IMR-90 (cell line): ENCODE results near the gene TJP1. TPM values are rescaled to one million over a fixed set of nuclear protein-coding genes. Genes with fewer than 3 reads are reported as not detected.

Experiments
- ATAC-seq: fragments of 200-7000 bp; cut with Tn5 transposase; 2 replicates; pipeline ENCODE4 v1.9.1; 2020; ENCODE audit warnings: low read depth, mild to moderate bottlenecking, moderate library complexity
- BruUV-seq: library from RNA; stranded (reverse); fragments of 400-500 nt; replicated peaks from 2 replicates; lab custom pipeline; 2021; lab: Mats Ljungman, UMichigan
- CTCF ChIA-PET: fragments of 300-600 bp; formaldehyde crosslinking; extraction: SDS; loops from one replicate; lab custom pipeline; 2021; ENCODE audit warnings: antibody characterized with exemption; lab: Yijun Ruan, JAX
- POLR2A ChIA-PET: fragments of 300-600 bp; sonication (Branson Sonifier 250); formaldehyde crosslinking; loops from one replicate; lab custom pipeline; 2022; ENCODE audit warnings: antibody characterized with exemption; ENCODE audit not compliant: unreplicated experiment; lab: Charles Lee
- DNase-seq: peaks from one replicate; pipeline ENCODE4 v3.0.0; 2013
- H2AFZ ChIP-seq: replicated peaks from 2 replicates; pipeline ENCODE3; 2013; ENCODE audit warnings: low read length, mild to moderate bottlenecking; ENCODE audit not compliant: poor library complexity
- H2AK5ac ChIP-seq: 2 replicates; pipeline ENCODE4 v1.6.1; 2013; ENCODE audit warnings: low read depth, low read length, inconsistent platforms
- H2AK9ac ChIP-seq: replicated peaks from 2 replicates; pipeline ENCODE3; 2013; ENCODE audit warnings: mild to moderate bottlenecking, low read depth, low read length, moderate library complexity; ENCODE audit not compliant: poor library complexity
- H2BK120ac ChIP-seq: 2 replicates; pipeline ENCODE4 v1.6.1; 2013; ENCODE audit warnings: low read depth, low read length, inconsistent platforms
- H2BK15ac ChIP-seq: 3 replicates; pipeline ENCODE4 v1.6.1; 2013; ENCODE audit warnings: low read depth, low read length, inconsistent platforms
- H2BK20ac ChIP-seq: 2 replicates; pipeline ENCODE4 v1.6.1; 2013; ENCODE audit warnings: low read depth, mild to moderate bottlenecking, inconsistent platforms, low read length, moderate library complexity
- H2BK5ac ChIP-seq: 2 replicates; pipeline ENCODE4 v1.6.1; 2013; ENCODE audit warnings: mild to moderate bottlenecking, low read depth, low read length, inconsistent platforms; ENCODE audit not compliant: poor library complexity, severe bottlenecking
- H3K14ac ChIP-seq: replicated peaks from 2 replicates; pipeline ENCODE4 v1.6.1; 2013; ENCODE audit warnings: low read depth, low read length, inconsistent platforms
- H3K18ac ChIP-seq: 2 replicates; pipeline ENCODE4 v1.6.1; 2013; ENCODE audit warnings: low read depth, low read length, control low read depth
- H3K23ac ChIP-seq: 2 replicates; pipeline ENCODE4 v1.6.1; 2013; ENCODE audit warnings: low read depth, low read length, inconsistent platforms
- H3K27ac ChIP-seq: 2 replicates; pipeline ENCODE4 v1.5.1; 2013; ENCODE audit warnings: mild to moderate bottlenecking, control low read depth, low read length; ENCODE audit not compliant: insufficient read depth
- H3K27me3 ChIP-seq: 2 replicates; pipeline ENCODE4 v1.6.1; 2013; ENCODE audit warnings: low read length; ENCODE audit not compliant: control insufficient read depth, insufficient read depth
- H3K36me3 ChIP-seq: 2 replicates; pipeline ENCODE4 v1.6.1; 2013; ENCODE audit warnings: low read length, mixed read lengths; ENCODE audit not compliant: control insufficient read depth, insufficient read depth
- H3K4ac ChIP-seq: 2 replicates; pipeline ENCODE4 v1.6.1; 2013; ENCODE audit warnings: low read depth, low read length, inconsistent platforms
- H3K4me1 ChIP-seq: 2 replicates; pipeline ENCODE4 v1.6.1; 2013; ENCODE audit warnings: low read length, mixed read lengths; ENCODE audit not compliant: control insufficient read depth, insufficient read depth
- H3K4me2 ChIP-seq: 2 replicates; pipeline ENCODE4 v1.6.1; 2013; ENCODE audit warnings: low read depth, mild to moderate bottlenecking, control low read depth, low read length, moderate library complexity
- H3K4me3 ChIP-seq: 2 replicates; pipeline ENCODE4 v1.5.1; 2013; ENCODE audit warnings: low read depth, mild to moderate bottlenecking, control low read depth, low read length, moderate library complexity; ENCODE audit not compliant: insufficient read depth
- H3K56ac ChIP-seq: 2 replicates; pipeline ENCODE4 v1.6.1; 2013; ENCODE audit warnings: low read length, inconsistent platforms; ENCODE audit not compliant: insufficient read depth; ENCODE audit errors: extremely low read depth
- H3K79me1 ChIP-seq, 2 experiments: 2 replicates each; pipeline ENCODE4 v1.6.1; 2013; ENCODE audit warnings: low read length in 2 of 2, inconsistent platforms in 1 of 2, low read depth in 1 of 2
- H3K9ac ChIP-seq: 2 replicates; pipeline ENCODE4 v1.6.1; 2013; ENCODE audit warnings: low read depth, low read length, control low read depth
- H3K9me1 ChIP-seq: 2 replicates; pipeline ENCODE4 v1.6.1; 2013; ENCODE audit warnings: low read length, inconsistent platforms; ENCODE audit not compliant: insufficient read depth
- H3K9me3 ChIP-seq: 2 replicates; pipeline ENCODE4 v1.6.1; 2013; ENCODE audit warnings: low read length; ENCODE audit not compliant: control insufficient read depth, insufficient read depth
- H4K20me1 ChIP-seq: 2 replicates; pipeline ENCODE4 v1.6.1; 2013; ENCODE audit warnings: low read length, inconsistent platforms; ENCODE audit not compliant: insufficient read depth
- H4K5ac ChIP-seq: 2 replicates; pipeline ENCODE4 v1.6.1; 2013; ENCODE audit warnings: mild to moderate bottlenecking, low read depth, low read length, control low read depth
- H4K8ac ChIP-seq, 2 experiments: 2 replicates each; pipeline ENCODE4 v1.6.1; 2013; ENCODE audit warnings: low read depth in 2 of 2, low read length in 2 of 2, control low read depth in 1 of 2, inconsistent platforms in 1 of 2
- H4K91ac ChIP-seq: 2 replicates; pipeline ENCODE4 v1.6.1; 2013; ENCODE audit warnings: low read depth, low read length, inconsistent platforms; ENCODE audit not compliant: insufficient read depth
- BHLHE40 ChIP-seq: fragments of 150-350 bp; IDR thresholded peaks from 2 replicates; pipeline ENCODE4 v1.6.1; 2016; ENCODE audit warnings: mild to moderate bottlenecking, low read depth, low read length
- MAFK ChIP-seq: IDR thresholded peaks from 2 replicates; pipeline ENCODE4 v1.6.1; 2012; ENCODE audit warnings: low read depth, low read length, improper control_type of control experiment
- MAZ ChIP-seq: IDR thresholded peaks from 2 replicates; pipeline ENCODE4 v1.6.1; 2012; ENCODE audit warnings: low read depth, mild to moderate bottlenecking, low read length, improper control_type of control experiment, moderate library complexity, borderline replicate concordance
- MXI1 ChIP-seq: IDR thresholded peaks from 2 replicates; pipeline ENCODE4 v1.6.1; 2012; ENCODE audit warnings: low read depth, mild to moderate bottlenecking, low read length, moderate library complexity, borderline replicate concordance
- POLR2A ChIP-seq: IDR thresholded peaks from 2 replicates; pipeline ENCODE4 v1.6.1; 2012; ENCODE audit warnings: mild to moderate bottlenecking, low read depth, low read length
- RCOR1 ChIP-seq: IDR thresholded peaks from 2 replicates; pipeline ENCODE4 v1.6.1; 2012; ENCODE audit warnings: mild to moderate bottlenecking, low read length, improper control_type of control experiment; ENCODE audit not compliant: insufficient replicate concordance
- RFX5 ChIP-seq: IDR thresholded peaks from 2 replicates; pipeline ENCODE4 v1.8.0; 2012; ENCODE audit warnings: low read depth, mild to moderate bottlenecking, low read length, moderate library complexity
- SMC3 ChIP-seq: fragments of 150-350 bp; IDR thresholded peaks from 2 replicates; pipeline ENCODE4 v1.6.1; 2016; ENCODE audit warnings: low read depth, mild to moderate bottlenecking, antibody characterized with exemption, low read length, moderate library complexity
- WGBS, 2 experiments: methylation state at CpG; one replicate each; pipeline versions ENCODE4 v1.1.5 to v1.1.7; 2013; ENCODE audit warnings: missing lambda C conversion rate in 2 of 2; ENCODE audit not compliant: insufficient read length in 1 of 2; ENCODE audit errors: extremely low coverage in 2 of 2; 5-methylcytosine and 5-hydroxymethylcytosine counted together
- dilution Hi-C: fragments of 300-500 bp; cut with HindIII; formaldehyde crosslinking; loops from one replicate; pipeline ENCODE4 v1.14.3; 2018; ENCODE audit warnings: low sequenced_read_pairs; ENCODE audit not compliant: unreplicated experiment
- in situ Hi-C: fragments of 300-500 bp; cut with MboI; formaldehyde crosslinking; loops from 3 replicates; pipeline ENCODE4 v1.14.3; 2019; ENCODE audit warnings: low sequenced_read_pairs, inconsistent platforms, mixed read lengths
- intact Hi-C: fragments of 100-400 bp; cut with micrococcal nuclease; formaldehyde crosslinking; loops from 2 replicates; pipeline ENCODE4 v1.10.0; 2022
- polyA plus RNA-seq, 3 experiments: library from polyadenylated mRNA; depleted of rRNA; stranded (reverse); fragments of >200 nt; gene quantifications; 2 replicates each; pipeline ENCODE4 v1.2.3, GENCODE V29; 2012; ENCODE audit warnings: low replicate concordance in 1 of 3
- total RNA-seq: library from RNA; depleted of rRNA; stranded (reverse); fragments of >200 nt; gene quantifications from 2 replicates; pipeline ENCODE4 v1.2.3, GENCODE V29; 2012
- TF ChIP-seq, protein P1 (sequence below): conservative IDR thresholded peaks from 2 replicates; pipeline ENCODE4 v1.5.1; 2012; ENCODE audit warnings: mild to moderate bottlenecking, low read depth, low read length, improper control_type of control experiment

TJP1 gene
- total and polyA plus RNA-seq, 2 of the 4 experiments (the other 2 are of a cell fraction) = 42.2 to 43.4 TPM

DNA sequence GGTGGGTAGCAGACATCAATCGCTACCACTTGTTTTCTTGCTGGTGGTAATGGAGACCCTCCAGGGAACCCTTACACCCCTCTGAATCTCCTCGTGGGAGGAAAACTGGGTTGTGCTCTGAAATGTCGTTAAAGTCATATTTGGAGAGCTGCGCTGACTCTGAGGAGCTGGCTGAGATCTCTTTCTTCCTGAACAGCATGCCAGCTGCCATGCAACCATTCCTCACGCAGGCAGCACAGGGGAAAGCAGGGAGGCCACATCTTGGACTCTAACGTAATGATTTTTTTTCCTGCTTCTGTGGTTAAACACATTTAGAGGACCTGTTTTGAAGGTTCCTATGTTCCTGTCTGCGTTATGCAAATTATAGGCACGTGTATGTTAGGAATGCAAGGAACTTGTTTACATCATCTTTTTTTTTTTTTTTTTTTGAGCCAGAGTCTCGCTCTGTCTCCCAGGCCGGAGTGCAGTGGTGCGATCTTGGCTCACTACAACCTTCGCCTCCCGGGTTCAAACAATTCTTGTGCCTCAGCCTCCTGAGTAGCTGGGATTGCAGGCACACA is 156.7 kb downstream of the TJP1 start:
- no peak overlapping the region for H2AK9ac ChIP-seq
- no peak for ATAC-seq
- no CpG with 5 or more reads among the region's 13 CpGs for WGBS, 2 experiments

More for the DNA sequence above, 156.7 kb downstream of the TJP1 start:
- no peak overlapping the region for H3K56ac ChIP-seq
- no peak overlapping the region for H4K5ac ChIP-seq
- no peak overlapping the region for H2AK5ac ChIP-seq
- no peaks in the 10 kb centered on the region for H3K36me3 ChIP-seq
- H4K91ac ChIP-seq = no peak overlapping the region
- H3K27ac ChIP-seq = no peak overlapping the region
- no peak overlapping the region for H2BK5ac ChIP-seq
- CTCF ChIA-PET = interaction anchor here (0.9 kb wide), 1 partner anchor 11 kb away, joined by 3 read pairs; no protein-coding TSS in a partner anchor
- H3K23ac ChIP-seq = no peak overlapping the region
- dilution Hi-C loops = no loop called here
- H3K14ac ChIP-seq = no peak overlapping the region
- POLR2A ChIA-PET = no interaction called here
- H3K18ac ChIP-seq = no peak overlapping the region
- no peak overlapping the region for H4K8ac ChIP-seq
- BruUV-seq = no TSS peak
- no peak for TF ChIP-seq MXI1
- no peak for TF ChIP-seq BHLHE40
- TF ChIP-seq RCOR1 = no peak
- no peak for TF ChIP-seq MAZ
- TF ChIP-seq RFX5 = no peak
- TF ChIP-seq MAFK = no peak
- TF ChIP-seq, protein P1, sequence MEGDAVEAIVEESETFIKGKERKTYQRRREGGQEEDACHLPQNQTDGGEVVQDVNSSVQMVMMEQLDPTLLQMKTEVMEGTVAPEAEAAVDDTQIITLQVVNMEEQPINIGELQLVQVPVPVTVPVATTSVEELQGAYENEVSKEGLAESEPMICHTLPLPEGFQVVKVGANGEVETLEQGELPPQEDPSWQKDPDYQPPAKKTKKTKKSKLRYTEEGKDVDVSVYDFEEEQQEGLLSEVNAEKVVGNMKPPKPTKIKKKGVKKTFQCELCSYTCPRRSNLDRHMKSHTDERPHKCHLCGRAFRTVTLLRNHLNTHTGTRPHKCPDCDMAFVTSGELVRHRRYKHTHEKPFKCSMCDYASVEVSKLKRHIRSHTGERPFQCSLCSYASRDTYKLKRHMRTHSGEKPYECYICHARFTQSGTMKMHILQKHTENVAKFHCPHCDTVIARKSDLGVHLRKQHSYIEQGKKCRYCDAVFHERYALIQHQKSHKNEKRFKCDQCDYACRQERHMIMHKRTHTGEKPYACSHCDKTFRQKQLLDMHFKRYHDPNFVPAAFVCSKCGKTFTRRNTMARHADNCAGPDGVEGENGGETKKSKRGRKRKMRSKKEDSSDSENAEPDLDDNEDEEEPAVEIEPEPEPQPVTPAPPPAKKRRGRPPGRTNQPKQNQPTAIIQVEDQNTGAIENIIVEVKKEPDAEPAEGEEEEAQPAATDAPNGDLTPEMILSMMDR = no peak
- no peak for TF ChIP-seq SMC3
- TF ChIP-seq POLR2A = no peak
- in situ Hi-C loops = loop anchor here (25.0 kb wide), 1 partner anchor 397 kb away; no protein-coding TSS in a partner anchor
- H3K4me1 ChIP-seq = peaks cover 9% of the 10 kb centered on the region
- H3K4me3 ChIP-seq = no peak overlapping the region
- no peak overlapping the region for H2BK15ac ChIP-seq
- H2BK20ac ChIP-seq = no peak overlapping the region
- H2AFZ ChIP-seq = no peak overlapping the region
- DNase-seq = no peak
- H2BK120ac ChIP-seq = no peak overlapping the region
- H3K4me2 ChIP-seq = no peak overlapping the region
- no peak overlapping the region for H3K9ac ChIP-seq
- H3K9me1 ChIP-seq = peaks cover 5% of the 10 kb centered on the region; the same call in 1 of the 2 replicates
- no peaks in the 10 kb centered on the region for H3K79me1 ChIP-seq
- no peaks in the 10 kb centered on the region for H4K20me1 ChIP-seq
- intact Hi-C loops = loop anchor here (5.0 to 10.0 kb wide), 3 partner anchors 53 to 531 kb away; no protein-coding TSS in a partner anchor
- H3K9me3 ChIP-seq = no peaks in the 10 kb centered on the region
- peaks cover 10% of the 10 kb centered on the region for H3K27me3 ChIP-seq
- no peak overlapping the region for H3K4ac ChIP-seq
